ENCODE data around the gene VN1R2.
"Not testable (repeated sequence)": the region's sequence is repeated elsewhere in the genome, so short reads cannot be mapped to it uniquely, and the experiment has no call there.

The VN1R2 gene

GRCh38 chr19:53257715-53258342 lies at the start of gene VN1R2:
TSS of gene VN1R2 (plus strand) at chr19:53258292. CDS start at chr19:53258376, 84 bp downstream.
- in situ Hi-C loops (cut with MboI; ENCODE audit: low pct_unique_long_range_greater_than_20kb, low sequenced_read_pairs, unreplicated experiment); DNase-seq (ENCODE audit: low spot score): not testable (repeated sequence)
- TF ChIP-seq CTCF (IDR thresholded peaks at IDR 0.05; ENCODE audit: extremely low read depth, insufficient read depth, missing control alignments) = peak; percentile 7

- DNase-seq (ENCODE audit: low spot score); in situ Hi-C loops (cut with MboI; ENCODE audit: low pct_unique_long_range_greater_than_20kb, low sequenced_read_pairs, unreplicated experiment): not testable (repeated sequence)
These were observed 46.5 kb upstream of the VN1R2 start for GRCh38 chr19:53211554-53211953.

- in situ Hi-C loops (cut with MboI; ENCODE audit: low pct_unique_long_range_greater_than_20kb, low sequenced_read_pairs, unreplicated experiment) = no loop called here
- no peak for DNase-seq (ENCODE audit: low spot score)
- TF ChIP-seq CTCF (IDR thresholded peaks at IDR 0.05; ENCODE audit: extremely low read depth, insufficient read depth, missing control alignments) = no peak
These were observed 45.3 kb upstream of the VN1R2 start for GRCh38 chr19:53212703-53213320.

GRCh38 chr19:53222716-53223115 lies 35.4 kb upstream of the VN1R2 start:
- DNase-seq (ENCODE audit: low spot score); in situ Hi-C loops (cut with MboI; ENCODE audit: low pct_unique_long_range_greater_than_20kb, low sequenced_read_pairs, unreplicated experiment): not testable (repeated sequence)

GRCh38 chr19:53224606-53225005 lies 33.5 kb upstream of the VN1R2 start:
- TF ChIP-seq CTCF (IDR thresholded peaks at IDR 0.05; ENCODE audit: extremely low read depth, insufficient read depth, missing control alignments) = no peak
- no peak for DNase-seq (ENCODE audit: low spot score)
- in situ Hi-C loops (cut with MboI; ENCODE audit: low pct_unique_long_range_greater_than_20kb, low sequenced_read_pairs, unreplicated experiment) = no loop called here

- in situ Hi-C loops (cut with MboI; ENCODE audit: low pct_unique_long_range_greater_than_20kb, low sequenced_read_pairs, unreplicated experiment) = no loop called here
- no peak for DNase-seq (ENCODE audit: low spot score)
- no peak for TF ChIP-seq CTCF (IDR thresholded peaks at IDR 0.05; ENCODE audit: extremely low read depth, insufficient read depth, missing control alignments)
These were observed 20.8 kb upstream of the VN1R2 start for GRCh38 chr19:53237114-53237777.

- in situ Hi-C loops (cut with MboI; ENCODE audit: low pct_unique_long_range_greater_than_20kb, low sequenced_read_pairs, unreplicated experiment) = no loop called here
- TF ChIP-seq CTCF (IDR thresholded peaks at IDR 0.05; ENCODE audit: extremely low read depth, insufficient read depth, missing control alignments) = no peak
- peak; percentile 25 for DNase-seq (ENCODE audit: low spot score)
These were observed 11.6 kb upstream of the VN1R2 start for GRCh38 chr19:53246498-53246897.
